Stimulated activated CD8-positive, alpha-beta memory T cell treated with anti-CD3 and anti-CD28 coated beads, Interleukin-12 subunit alpha, Interleukin-12 subunit beta, amount 100 ng/mL, for 24 hours (primary cell): ENCODE data around the gene AGAP1.

ENCODE experiments used
- DNase-seq: peaks from one replicate; pipeline ENCODE4 v3.0.0-alpha.2; 2020; ENCODE audit errors: extremely low read depth

AGAP1 gene

DNA sequence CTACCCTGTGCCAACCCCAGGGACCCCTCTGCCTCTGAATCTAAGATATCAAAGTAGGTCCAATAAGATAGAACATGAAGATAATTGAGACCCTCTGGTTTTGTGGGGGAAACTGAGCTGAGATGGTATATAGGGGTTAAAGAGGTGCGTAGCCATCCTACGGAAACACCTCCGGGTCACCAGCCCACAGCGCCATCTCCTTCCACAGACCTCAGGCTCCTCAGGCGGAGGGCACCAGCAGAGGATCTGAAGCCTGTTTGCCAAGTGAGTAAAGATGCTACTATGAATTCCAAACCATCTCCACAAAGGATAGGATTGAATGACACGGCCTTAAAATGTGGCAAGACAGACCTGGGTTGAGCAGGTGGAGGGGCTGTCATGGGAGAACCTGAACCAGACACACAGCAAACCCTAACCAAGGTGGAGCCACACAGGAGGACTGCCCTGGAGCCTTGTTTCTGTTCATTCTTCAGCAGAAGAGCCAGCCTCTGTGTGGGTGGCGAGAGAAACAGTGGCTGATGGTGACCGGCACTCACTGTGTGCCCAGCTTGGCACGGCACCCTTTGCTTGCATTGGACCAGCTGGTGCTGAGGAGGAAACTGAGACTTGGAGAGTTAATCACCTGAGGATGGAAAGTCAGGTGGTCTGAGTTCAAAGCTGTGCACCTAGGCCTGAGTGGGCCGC is 664.1 kb downstream of the AGAP1 start:
- DNase-seq = no peak

DNA sequence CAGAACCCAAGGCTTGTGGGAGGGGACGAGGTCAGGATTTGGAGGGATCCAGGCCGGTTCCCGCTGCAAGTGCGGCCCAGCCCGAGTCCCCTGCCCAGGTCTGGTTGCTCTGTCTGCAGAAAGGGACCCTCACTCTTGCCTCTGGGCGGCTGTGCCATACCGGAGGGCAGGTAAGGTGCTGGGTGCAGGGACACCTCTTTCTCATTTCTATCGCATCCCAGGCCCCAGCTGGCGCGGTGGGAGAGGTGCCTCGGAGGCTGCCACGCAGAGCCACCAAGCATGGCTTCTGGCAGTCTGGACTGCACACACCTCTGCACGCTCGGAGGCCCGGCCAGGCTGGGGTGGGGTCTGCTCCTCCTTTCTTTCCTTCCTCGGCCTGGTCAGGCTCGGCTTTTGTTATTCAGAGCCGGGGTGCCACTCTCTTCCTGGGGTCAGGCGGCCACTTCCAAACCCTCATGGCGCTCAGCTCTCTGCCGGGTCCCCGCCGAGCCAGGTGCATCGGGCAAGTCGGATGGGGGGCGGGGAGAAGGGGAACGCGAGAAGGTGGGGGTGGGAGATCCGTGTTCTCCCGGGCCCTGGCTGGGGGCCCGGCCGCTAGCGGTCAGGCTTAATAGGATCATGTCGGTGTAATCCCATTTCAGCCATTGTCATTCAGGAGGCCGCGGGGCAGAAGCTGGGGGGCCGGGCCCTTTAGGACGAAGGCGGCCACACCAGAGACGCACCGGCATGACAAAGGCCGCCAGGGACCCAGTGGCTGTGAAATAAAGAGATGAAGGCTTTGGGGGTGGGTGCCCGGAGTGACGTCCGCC is 665.3 kb downstream of the AGAP1 start:
- no peak for DNase-seq

DNA sequence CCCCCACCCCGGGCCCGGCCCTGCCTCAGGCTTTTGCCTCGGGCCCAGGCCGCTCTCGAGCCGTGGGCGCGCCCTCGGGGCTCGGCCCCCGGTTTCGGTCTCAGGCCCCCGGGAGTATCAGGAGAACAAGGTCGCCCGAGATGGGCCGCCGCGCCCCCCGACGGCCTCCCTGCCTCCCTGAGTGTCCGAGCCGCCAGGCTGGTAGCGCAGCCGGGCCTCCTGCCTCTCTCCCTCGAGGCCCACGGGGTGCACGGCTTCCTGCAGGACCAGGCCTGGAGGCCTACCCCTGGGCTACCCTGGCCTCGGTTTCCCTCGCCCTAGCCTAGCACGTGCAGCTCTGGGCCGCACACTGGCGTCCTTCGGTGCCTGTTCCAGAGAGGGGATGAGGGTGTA is 665.9 kb downstream of the AGAP1 start:
- no peak for DNase-seq

DNA sequence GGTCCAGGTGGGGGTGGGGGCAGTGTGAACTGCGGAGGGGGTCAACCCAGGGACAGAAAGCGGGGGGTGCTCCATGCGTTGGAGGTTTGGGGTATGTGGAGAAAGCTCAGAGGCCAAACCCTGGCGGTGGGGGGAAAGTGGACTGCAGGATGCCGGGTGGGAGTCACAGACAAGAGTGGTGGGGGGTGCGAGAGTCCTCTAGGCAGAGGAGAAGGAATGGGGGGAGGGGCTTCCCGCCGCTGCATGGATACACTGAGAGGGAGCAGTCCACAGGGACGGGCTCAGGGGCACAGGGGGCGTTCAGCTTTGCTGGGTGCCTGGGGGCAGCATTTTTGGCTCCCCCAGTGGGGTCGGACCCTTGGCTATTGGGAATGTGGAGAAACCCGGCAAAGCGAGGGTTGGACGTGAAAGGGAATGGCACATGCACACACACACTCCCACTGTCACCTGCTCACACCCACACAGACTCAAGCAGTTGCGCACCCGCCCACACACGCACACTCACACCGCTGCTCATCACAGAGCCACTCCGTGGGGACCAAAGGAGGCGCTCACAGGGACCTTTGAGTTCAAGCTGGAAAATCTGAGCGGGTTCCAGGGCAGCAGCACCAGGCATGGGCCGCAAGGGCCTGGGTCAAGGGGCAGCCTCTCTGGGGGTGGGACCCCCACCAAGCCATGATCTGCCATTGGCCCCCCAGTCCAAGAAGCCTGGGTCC is 666.7 kb downstream of the AGAP1 start:
- DNase-seq = no peak

DNA sequence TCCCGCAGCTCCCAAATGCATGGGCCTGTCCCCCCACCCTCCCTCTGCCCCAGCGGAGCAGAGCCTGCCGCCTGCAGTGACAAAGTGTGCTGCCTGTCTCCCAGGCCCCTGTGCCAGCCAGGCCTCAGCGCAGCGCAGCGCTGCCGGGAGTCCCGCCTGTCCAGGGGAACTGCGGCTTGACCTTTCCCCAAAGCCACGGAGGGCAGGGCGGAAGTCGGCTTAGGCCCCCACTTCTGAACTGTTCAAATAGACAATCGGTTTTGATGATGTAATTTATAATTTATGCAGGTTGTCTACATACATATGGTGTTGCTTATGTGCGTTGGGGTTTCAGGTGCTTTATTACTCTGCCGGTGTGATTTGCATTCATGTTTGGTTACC is 667.2 kb downstream of the AGAP1 start:
- no peak for DNase-seq

DNA sequence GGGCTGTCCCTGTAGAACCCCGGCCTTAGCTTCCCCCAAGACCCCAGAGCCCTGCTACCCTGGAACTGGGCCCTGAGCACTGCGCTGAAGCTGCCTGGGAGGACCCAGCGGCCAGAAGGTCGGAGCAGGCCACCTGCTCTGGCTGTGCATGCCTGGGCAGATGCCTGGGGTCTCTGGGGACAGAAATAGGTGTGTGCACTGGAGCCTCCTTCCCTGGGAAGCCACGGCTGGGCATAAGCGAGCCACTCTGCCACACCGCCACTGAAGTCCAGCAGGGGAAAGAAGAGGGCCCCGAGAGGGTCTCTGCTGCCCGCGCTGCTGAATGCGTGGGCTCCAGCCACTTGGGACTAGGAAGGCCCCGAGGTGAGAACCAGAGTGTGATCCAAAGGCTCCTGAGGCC is 667.7 kb downstream of the AGAP1 start:
- no peak for DNase-seq

DNA sequence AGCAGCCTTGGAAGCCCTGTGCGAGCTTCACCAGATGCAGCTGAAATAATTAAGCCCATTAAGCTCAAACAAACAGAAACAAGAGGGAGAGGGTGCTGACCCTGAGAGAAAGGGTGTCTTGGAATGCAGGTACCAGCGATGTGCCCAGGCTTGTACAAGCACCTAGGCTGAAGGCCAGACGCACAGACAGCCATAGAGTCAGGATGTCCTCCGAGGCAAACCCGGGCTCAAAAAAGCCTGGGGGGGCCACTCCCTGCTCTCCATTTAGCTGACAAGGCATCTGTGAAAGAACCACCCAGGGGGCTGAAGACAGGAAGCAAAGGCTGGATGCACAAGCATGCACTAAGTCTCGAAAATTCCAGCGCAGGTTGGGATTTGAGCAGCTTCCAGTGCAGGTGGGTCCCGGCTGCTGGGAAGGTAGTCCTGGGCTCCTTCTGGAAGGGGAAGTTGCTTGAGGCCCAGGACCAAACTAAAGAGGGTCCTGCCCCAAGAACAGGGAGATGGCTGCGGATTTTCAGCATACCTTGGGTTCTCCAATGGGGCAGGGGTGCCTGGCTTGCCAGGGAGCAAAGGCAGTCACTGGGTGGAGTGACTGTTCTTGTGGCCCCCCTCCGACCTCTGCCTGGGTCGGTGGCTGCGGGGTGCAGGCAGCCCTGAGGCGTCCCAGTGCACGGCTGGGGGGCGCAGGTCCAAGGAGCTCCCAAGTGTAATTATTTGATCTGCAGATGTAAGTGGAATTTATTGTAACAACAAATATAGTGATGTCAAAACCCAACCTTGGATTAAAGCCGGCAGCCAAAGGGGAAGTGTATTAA is 668.4 kb downstream of the AGAP1 start:
- no peak for DNase-seq

DNA sequence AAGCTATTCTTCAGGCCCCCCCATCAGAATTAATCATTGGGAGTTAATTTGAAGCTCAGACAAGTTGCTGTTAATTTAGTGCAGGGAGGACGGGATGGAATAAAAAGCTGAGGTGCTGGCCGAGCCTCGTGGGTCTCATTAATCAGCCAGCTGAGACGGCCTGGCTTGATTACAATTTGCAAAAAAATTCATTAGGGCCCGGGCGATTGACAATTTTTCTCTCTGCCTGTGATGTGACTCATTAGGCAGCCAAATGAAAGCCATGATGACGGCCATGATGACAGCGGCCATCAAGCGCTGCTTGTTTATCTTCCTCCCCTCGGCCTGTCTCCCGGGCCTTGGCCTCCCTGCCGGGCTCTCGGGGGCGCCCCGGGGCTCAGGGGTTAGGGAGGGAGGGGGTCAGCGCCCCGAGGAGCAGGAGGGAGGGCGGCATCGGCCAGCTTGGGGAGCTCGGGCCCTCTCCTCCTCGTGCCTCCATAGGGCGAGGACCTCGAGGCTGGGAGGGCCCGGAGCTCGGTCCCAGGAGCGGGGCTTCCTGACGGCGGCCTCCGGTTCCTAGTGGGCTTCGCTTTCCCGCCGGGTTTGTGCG is 669.1 kb downstream of the AGAP1 start:
- no peak for DNase-seq

DNA sequence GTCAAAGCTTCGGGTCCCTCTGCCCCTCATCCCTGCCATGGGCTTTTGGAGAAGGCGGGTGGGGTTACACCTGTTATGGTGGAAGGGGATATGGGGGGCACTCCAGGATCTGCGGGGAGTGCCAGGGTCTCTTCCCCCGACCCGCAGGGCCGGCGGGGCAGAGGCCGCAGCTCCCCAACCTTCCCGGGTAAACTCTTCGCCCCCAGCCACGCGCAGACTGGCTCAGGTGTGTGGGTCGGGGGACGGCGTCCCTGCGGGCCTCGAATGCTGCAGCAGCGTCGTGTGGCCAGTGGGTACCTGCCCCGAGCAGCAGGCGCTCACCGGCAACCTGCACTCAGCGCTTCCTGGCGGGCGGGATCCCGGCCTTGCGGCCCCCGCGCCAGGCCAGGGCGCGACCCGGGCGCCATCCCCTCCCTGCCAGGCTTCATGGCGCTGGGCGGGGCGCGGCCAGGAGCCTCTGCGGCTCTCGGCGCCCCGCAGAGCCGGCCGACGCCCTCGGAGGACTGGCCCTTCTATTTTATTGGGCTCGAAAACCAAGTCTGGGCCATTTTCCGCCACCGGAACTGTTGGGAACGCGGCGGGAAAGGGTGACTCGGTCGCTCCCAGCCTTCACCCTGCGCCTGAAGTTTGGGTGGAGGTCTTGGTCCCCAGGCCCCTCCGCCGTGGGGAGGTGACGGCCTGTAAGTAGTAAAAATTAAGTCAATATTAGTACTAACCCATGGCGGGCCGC is 669.8 kb downstream of the AGAP1 start:
- no peak for DNase-seq

DNA sequence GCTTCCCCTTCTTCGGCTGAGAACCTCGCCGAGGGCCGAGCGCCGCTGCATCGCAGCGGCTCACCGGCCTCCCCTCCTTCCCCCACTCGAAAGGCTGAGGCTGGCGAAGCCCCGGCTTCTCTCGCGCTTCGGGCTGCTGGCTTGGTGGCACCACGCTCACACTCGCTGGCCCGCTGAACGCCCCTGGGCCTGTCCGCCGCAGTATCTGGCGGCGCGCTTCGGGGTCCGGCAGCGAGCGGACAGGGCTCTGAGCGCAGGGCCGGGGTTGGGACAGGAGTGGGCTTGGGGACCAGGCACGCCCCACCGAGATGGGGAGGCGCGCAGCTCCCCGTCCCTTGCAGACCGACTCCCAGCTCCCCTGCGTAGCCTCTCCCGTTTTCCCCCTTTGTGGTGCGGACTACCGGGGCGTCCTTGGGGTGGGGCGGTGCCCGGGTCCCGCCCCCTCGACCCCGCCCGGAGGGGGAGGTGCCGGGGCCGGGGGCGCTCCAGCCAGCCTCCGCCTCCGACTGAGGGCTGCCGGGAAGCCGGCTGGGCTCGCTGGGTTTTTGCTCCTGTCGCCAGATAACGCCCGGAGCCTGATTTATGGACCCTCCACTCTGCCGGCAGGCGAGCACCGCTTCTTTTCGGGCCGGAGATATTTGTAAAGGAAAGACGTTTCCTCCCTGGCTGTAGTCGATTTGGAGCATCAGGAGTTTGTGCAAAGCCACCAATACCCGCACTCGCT is 670.5 kb downstream of the AGAP1 start:
- no peak for DNase-seq

DNA sequence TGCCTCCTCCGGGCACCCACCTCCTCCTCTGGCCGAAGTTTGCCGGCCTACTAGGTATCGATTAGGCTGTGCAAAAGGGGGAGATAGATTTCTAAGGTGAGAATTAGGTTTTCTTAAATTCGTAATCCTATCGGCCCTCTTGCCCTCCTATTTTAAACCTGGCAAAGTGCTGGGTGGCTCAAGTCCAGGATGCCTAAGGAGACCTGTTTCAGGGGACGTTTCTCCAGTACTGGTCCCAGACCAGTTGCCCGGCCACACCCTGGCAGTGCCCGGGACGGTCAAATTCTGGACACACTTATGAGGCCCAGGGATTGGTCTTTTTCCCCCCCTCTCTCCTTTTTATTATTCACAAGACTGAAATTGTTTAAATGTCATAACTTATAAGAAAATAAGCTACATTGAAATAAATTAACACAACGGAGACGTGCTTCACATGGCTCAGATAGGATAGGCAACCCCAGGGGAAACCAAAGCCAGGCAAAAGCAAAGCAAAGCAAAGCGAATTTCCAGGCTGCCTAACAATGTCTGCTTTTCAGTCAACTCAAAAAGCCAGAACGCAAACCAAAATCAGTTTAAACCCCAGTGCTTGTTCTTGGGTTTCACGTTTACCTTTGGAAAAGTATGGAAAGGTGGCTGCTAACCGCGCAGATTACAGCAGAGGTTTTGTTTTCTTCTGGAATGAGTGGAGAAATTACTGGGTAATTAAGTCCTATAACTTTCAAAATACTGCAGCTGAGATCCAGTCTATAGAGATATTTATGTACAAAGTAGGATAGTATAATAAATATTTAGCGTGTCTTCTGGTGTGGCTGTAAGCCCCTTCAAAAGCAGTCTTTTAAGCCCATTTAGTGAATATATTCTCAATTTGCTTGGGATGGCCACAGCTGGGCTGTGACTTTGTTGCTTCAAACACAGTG is 671.3 kb downstream of the AGAP1 start:
- DNase-seq = no peak

DNA sequence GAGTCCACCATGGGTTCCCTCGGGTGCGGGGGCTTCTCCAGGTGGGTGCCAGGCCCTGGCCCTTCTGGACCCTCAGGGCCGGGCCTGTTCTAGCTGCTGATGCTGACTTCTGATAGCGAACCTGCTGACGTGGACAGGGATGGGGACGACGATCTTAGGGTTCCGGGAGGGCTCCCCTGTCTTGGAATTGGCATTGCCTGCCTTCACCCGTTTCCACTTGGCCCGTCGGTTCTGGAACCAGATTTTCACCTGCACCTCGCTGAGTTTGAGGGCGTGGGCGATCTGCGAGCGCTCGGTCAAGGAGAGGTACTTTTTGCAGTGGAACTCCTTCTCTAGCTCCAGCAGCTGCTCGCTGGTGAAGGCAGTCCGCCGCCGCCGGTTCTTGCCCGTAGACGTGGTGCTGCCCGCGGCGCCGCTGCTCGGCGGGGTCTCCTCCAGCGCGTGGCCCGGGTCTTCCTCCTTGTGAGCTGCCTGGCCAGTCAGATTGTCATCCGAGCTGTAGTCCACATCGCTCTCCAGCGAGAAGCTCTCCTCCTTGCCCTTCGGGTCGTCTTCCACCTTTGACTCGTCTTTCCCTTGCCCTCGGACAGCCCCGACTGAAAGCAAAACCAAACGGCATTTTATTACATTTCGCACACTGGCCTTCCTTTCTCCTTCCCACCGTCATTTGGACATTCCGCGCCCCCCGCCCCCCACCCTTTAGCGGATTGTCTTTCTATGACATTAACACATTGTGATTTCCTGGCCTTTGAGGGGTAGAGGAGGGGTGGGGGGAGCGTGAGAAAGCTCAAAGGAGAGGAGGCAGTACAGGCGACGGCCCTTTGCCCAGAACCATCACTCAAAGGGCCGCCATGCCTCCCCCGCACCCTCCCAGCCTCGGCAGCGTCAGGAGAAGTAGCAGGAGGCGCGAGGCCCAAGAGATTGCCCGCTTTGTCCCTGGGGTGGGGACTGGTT is 672.3 kb downstream of the AGAP1 start:
- no peak for DNase-seq

DNA sequence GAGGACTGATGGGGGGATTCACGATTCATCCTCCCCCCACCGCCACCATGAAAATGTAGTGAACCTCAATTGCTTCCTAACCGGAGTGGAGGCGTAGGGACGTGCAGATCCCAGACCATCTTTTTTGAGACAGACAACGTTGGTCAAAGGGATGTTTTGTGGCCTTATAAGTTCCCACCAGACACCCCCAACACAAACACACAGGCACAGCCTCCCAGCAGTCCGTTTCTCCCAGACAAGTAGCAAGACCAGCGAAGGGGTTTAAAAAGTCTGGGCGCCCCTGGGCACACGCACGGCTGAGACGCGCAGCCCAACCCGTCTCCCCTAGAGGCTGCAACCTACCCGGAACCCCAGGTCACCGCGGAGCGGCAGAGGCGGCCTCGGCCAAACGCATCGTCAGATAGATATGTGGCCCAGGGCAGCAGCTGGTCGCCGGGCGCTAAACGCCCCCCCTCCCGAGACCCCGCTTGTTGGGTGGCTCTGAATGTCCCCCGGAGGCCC is 673.0 kb downstream of the AGAP1 start:
- no peak for DNase-seq

DNA sequence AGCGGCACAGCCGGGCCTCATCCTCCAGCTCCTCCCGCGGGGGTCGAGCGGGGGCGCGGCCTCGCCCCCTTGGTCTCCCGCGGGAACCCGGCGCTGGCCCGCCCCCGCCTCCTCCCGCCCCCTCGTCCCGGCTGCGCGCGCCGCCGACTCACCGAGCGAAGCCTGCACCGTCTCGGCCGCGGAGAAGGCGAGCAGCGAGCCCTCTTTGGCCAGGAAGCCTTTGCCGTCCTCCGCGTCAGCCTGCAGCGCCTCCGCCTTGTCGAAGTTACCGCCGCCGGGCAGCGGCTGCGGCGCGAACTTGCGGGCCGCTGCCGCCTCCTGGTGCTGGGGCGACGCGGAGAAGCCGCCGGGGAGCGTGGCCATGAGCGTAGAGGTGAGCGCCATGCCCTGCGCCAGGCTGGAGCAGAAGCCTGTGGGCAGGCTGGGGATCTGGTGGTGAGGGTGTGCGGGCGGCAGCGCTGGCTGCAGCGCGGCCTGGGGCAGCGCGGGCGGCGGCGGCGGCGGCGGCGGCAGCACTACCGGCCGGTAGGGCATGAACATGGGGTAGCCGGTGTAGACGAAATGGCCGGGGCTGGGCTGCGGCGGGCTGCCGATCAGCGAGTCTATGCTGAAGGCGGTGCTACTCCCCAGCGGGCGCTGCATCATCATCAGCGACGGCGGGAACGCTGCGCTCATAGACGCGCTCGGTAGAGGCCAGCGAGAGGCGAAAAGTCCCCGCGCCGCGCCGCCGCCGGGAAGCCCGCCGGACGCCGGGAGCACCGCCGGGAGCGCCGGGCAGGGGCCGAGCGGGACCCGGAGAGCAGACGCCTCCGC is 673.7 kb downstream of the AGAP1 start:
- DNase-seq = no peak

DNA sequence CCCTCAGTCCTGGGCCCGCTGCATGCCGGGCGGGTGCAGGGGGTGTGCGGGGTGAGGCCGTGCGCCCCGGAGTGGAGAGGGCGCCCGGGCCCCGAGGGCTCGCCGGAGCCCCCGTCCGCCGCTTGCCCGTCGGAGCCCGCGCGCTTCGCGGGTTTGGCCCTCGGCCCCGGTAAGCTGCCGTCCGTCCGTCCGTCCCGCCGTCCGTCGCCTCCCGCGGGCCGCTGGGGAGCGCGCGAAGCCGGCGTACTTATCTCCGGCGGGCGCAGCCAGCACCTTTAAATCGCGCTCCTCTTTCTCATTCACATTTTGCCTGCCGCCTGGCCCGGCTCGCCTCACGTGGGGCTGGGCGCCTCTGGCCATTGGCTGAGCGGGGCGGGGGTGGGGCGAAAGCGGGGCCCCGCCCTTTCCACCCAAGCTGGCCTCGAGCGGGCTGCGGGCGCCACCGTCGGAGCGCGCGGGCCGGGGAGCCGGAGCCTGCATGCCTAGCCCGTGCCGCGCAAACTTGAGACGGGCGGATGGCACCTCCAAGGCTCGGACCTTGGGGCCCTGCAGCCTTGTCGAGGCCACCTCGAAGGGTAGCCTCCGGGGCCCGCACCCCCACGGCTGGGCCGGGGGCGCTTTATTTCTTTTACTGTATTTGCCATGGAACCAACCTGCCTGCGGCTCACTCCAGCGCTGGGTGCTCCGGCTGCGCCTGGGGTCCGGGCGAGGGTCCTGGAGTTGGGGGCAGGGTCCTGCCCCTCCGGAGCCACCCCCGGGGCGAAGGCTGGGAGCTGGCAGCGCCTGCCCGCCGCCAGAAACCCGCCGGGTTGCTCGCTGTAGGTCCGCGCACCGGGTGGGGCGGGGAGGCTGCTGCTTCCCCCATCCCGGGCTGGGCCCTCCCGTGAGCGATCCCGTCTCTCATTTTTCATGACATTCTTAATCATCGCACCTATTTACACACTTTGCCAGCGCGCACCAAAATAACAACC is 674.6 kb downstream of the AGAP1 start, which contains the start of gene GBX2:
Gene GBX2, minus strand, starts transcription at position 277 of the 971 bp plus-strand sequence. CDS start 415 bp downstream, outside the sequence.
- no peak for DNase-seq
